ENCODE measurements around the gene ACAA2.

The ACAA2 gene, protein sequence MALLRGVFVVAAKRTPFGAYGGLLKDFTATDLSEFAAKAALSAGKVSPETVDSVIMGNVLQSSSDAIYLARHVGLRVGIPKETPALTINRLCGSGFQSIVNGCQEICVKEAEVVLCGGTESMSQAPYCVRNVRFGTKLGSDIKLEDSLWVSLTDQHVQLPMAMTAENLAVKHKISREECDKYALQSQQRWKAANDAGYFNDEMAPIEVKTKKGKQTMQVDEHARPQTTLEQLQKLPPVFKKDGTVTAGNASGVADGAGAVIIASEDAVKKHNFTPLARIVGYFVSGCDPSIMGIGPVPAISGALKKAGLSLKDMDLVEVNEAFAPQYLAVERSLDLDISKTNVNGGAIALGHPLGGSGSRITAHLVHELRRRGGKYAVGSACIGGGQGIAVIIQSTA

GRCh38 chr18:49813319-49814146 lies at the start of gene ACAA2:
Gene ACAA2 (minus strand): TSS chr18:49813533. CDS start chr18:49813484, 49 bp downstream.
- peak; percentile 39 to 90 (median 80) for DNase-seq

DNA sequence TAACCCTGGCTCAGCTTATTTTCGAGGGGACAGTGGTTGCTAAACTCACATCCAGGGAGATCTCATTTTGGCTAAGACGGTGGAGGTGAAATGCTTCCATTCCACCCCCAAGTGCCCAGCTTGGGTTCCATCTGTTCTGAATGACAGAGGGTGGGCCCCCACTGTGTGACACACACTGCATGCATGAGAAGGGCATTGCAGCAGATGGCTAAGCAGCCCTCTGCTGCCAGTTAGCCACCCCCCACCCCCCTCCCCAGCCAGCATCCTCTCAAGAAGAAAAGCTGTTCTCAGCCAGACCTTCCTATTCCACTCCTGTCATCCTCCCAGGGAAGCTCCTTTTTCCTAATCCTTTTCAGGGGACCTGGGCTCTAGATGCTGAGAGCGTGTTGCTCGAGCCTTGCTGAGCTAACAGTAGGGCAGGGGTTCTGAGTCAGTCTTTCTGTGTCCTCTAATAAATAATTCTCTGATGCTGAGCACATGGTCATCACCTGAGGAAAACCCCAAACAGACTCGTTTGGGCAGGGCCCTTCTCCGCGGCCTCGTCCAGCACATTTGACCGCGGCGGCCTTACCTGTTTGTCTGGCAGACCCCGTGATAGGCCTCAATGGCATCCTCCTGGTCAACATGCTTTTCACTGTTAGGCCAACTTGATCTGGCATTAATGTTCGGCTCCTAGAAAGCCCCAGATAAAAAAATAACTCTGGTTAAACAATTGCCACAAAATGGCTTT lies 49.5 kb upstream of the ACAA2 start:
- no peak for DNase-seq

- no peak for DNase-seq
Observed at GRCh38 chr18:49861659-49862058, 48.3 kb upstream of the ACAA2 start.

DNA sequence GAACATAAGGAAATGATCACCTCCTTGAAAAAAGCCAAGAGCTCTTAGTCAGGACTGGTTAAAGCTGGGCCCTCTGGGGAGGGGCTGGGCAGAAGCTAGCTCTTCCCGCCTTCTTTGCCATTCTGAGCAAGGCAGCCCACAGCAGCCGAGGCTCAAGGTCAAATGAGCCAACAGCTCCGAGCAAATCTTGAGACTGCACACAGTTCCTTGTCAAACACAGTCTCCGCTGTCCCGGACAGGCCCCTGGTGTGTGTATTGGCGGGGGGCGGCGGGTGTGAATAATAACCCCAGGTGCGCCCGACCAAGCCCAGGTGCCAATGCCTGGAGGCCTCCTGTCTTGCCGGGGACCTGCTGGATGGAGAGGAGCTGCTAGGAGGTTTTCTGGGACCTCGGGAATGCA lies 46.4 kb upstream of the ACAA2 start:
- no peak for DNase-seq

DNA sequence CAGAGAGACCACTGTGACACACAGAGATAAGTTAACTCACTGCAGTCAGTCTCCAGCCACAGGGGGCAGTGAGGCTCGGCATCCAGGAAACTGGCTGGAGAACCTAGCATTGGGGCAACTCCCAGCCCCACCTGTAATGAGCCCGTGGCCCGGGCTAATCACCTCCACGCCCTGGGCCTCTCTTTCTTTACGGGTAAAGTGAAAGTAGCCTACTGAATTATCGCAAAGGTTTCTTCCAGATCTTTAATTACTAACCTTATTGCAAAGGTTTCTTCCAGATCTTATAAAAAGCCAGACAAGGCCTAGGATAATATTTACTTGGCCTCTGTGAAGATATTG lies 45.7 kb upstream of the ACAA2 start:
- DNase-seq, result no peak

DNA sequence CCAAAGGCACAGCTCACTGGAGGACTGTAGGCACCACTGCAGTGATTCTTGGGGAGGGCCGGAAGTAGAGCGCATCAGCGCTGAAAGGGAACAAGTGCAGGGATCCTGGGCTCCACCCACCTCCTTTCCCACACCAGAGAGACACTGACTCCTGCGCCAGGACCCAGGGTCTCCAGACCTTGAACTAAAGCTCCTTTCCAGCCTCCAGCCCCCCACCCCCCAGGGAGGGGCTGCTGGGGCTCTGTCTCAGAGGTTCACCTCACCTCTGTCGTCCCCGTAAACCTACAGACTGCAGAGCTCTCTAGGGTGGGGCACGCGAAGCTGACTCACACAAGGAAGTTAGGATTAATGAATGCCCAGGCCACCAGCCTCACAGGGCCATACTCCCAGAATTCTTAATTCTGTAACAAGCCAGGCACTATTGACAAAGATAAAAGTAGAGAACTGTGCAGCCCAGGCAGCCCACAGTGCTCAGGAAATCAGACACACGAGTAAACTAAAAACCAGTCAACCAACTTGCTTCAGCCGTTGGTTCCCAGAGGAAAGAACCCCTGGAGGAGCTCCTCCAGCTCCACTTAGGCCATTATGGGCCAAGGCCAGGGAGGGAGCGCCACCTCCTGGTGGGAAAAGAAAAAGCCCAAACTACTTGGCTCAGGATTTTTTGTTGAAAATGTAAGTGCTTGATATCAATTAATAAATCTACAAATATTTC lies 45.1 kb upstream of the ACAA2 start:
- peak in 32 of 56 donors; percentile 5 to 74 (median 31) for DNase-seq

GRCh38 chr18:49857708-49858107 lies 44.4 kb upstream of the ACAA2 start:
- no peak for DNase-seq

DNA sequence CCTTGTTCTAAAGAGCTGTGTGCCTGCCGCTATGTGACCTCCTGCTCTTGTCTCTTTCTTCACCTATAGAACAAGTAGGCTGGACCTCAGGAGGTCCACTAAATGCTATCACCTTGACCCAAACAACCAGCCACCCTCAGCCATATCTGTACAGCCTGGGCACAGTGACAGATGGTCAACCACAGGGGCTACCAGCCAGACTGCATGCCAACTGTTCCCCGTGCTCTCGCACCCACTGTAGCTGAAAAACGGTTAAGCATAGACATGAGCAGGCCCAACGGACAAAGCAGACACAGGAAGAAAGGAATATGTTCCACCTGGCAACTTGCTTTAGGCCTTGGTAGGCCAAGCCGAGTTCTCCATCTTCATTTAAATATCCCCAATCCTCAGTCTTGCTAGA lies 43.2 kb upstream of the ACAA2 start:
- no peak for DNase-seq

DNA sequence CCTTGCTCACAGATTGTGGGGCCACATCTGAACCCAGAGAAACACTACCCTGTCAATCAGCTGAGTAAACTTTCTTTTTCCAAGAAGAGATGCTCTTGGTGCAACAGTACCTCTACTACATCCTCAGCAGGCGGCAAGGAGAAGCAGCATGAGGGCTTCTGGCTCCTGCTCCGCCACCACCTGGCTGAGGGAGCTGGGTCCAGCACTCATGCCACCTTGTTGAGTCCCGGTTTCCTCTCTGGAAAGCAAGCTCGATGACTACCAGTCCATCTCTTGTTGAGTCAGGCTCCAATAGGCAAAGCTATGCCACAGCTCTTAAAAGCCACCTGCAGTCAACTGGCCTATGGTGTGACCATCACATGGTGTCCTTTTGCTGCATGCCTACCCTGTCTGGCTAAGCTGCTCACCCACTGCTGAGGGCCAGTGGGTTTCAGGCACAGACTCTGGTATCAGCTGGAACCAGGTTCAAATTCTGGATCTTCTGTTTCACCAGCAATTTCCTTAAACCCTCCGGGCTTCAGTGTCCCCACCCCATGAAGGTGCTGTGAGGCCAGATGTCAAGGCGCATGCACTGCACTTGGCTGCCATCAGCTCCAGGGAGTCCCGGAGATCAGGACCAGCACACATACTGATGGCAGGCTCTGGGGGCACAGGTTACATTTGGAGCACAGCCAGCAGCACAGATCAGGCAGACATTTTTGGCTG lies 42.5 kb upstream of the ACAA2 start:
- DNase-seq, result no peak

DNA sequence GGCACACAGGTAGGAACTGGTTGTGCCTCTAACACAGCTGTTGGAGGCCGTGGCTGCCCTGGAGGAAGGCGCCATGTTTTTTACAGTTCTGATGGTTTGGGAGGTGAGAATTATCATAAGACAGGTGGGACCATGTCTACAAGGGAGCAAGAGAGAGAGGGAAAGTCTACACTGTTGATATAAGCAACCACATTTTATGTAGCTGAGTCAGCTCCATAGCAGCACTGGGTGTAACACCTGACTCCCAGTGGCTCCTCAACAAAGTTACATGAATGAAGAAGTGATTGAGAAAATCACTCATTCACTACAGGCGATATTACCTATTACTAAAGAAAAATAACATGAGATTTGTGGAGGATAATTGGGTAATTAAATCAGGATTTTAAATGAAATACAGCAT lies 41.3 kb upstream of the ACAA2 start:
- no peak for DNase-seq

GRCh38 chr18:49853436-49853835 lies 40.1 kb upstream of the ACAA2 start:
- no peak for DNase-seq

DNA sequence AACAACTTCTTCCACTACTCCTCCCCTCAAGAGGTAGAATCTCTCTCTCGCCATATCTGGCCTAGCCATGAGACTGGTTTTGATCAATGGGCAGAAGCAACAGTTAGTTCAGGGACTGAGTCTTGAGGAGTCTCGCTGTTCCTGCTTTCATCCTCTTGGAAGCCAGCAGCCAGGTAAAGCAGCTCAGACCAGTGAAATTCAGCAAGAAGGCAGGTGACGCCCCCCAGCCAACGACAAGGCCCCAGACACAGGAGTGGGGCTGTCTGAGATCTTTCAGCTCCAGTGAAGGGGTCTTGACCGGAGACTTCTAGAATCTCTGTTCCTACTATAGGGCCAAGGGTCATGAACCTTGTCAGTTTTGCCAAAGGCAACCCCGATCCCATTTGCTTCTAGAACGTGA lies 39.7 kb upstream of the ACAA2 start:
- no peak for DNase-seq

- DNase-seq, result no peak
Observed at GRCh38 chr18:49851624-49852023, 38.3 kb upstream of the ACAA2 start.

- DNase-seq, result no peak
Observed at GRCh38 chr18:49850636-49851035, 37.3 kb upstream of the ACAA2 start.

DNA sequence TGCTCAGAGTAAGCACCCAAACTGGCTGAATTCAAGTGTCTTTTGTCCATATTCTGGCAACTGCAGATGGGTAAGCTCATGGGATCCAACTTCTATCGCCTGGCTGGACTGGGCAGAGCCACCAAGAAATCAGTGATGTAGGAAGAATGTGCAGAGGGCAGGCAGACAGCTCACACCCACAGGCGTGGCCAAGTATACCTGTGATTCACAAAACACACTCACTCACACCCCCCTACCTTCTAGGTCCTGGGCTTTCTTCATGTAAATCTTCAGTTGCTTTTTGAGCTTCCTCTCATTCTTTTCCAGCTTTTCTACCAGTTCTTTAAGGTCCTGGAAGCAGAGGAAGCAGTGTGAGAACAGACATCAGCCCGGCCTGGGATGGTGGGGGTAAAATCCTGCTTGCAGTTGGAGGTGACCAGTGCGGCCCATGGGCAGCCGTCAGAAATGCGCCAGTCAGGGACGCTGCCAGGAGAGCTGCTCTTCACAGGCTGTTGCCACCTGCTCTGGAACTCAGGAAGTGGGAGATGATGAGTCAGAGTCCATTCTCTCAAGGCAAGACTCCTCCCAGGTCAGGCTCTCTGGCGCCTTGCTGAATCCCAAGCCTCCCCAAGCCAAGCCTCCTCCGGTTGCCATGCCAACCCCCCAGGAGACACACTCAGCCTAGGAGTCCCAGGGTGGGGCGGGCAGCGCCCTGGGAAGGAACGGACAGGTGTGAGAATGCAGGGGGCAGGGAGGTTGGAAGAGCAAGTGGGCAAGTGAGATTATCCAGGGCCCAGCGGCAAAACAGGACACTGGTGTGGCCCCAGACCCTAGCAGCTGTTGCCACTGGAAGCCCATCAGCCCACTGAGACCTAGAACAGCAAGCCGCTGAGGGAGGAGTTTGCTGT lies 36.2 kb upstream of the ACAA2 start:
- DNase-seq, result no peak

DNA sequence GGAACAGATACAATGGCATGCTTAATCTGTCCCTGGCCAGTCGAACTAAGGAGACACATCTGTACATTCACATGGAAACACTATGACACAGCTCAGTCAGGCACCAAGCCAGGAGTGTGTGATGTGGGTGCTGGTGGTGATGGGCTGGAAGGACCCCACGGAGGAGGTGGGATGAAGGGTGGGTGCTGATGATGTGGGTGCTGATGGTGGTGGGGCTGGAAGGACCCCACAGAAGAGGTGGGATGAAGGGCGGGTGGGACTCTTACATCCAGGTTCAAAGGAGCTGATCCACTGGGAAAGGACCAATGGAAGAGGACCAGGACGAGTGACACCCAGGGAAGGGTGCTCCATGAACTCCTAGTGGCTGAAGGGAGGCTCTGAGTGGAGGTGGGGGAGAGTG lies 34.8 kb upstream of the ACAA2 start:
- no peak for DNase-seq

DNA sequence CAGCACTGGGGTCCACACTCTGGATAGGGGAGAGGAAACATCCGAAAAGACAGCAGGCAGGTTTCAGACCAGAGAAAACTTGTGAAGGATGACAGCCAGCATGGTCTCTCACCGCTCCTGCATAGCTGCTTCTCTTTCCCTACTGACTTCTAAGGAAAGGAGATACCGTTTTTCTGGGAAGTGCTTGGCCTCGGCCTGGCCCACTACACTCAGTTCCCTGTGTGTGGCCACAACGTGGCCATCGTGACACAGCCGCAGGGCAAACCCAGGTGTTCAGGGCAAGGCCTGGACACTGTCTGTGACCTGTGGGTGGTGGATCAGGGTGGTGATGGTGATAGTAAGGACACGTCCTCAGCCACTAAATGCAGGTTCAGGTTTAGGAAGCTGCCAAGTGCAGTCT lies 34.2 kb upstream of the ACAA2 start:
- no peak for DNase-seq

DNA sequence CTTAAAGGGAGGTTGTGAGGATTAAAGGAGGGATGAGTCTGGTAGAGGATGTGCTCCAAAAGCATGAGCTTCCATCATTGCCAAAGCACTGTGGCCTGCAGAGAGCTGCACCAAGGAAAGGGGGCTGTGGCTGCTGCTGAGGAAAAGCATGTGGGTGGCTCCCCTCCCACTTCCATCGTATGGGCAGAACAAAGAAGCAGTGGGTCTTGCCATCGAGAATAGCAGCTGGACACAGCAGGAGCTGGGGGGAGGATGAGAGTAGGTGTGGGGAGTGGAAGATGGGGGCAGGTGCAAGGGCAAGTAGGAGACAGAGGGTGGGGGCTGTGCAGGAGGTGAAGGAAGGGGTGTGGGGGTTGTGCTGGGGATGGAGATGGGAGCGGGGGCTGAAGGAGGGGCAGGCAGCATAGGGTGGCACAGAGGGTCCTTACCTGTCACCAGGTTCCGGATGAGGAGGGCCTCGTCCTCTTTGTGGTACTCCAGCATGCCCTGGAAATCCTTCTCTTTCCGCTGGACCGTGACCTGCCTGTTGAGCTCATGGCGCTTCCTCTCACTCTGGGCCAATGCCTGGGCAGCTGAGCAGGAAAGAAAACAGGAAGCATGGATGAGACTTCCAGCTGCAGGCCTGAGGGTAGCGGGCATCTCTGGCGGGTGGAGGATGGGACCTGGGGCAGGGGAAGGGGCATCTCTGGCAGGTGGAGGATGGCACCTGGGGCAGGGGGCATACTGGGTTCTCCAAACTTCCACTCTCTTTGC lies 33.6 kb upstream of the ACAA2 start:
- no peak for DNase-seq

DNA sequence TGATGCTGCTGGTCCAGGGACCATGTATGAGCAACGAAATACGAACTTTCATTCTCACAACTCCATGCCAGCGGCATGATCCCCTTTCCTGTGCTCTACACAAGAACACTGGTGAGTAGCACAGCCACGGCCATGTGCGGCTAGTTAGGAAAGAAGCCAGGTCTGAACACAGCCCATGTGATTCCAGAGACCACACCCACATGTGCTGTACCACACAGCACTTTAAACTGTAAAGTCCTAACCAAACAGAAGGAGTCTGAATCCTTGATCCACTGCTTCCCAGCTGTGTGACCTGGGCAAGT lies 33.0 kb upstream of the ACAA2 start:
- peak in 1 of 56 donors; percentile 58 for DNase-seq
